Activated T-helper 1 cell treated with anti-CD3 and anti-CD28 coated beads, Interleukin-2, amount 50 U/mL, for 16 hours (primary cell): ENCODE measurements around the gene NOSIP.
A peak's percentile ranks its signal among the peaks of the same experiment; 100 is the strongest.
"Not testable (repeated sequence)": the region's sequence is repeated elsewhere in the genome, so short reads cannot be mapped to it uniquely, and the experiment has no call there.

Experiments
- DNase-seq, 2 donors: peaks; one replicate each; pipeline ENCODE4 v3.0.0-alpha.2; 2020; ENCODE audit warnings: low read depth in 1 of 2, low spot score in 1 of 2

NOSIP gene, protein sequence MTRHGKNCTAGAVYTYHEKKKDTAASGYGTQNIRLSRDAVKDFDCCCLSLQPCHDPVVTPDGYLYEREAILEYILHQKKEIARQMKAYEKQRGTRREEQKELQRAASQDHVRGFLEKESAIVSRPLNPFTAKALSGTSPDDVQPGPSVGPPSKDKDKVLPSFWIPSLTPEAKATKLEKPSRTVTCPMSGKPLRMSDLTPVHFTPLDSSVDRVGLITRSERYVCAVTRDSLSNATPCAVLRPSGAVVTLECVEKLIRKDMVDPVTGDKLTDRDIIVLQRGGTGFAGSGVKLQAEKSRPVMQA

GRCh38 chr19:49580264-49581006 lies at the start of gene NOSIP:
NOSIP (minus strand) TSS chr19:49580556; CDS start chr19:49560691, 19,865 bp downstream.
- peak; percentile 90 to 94 for DNase-seq

DNA sequence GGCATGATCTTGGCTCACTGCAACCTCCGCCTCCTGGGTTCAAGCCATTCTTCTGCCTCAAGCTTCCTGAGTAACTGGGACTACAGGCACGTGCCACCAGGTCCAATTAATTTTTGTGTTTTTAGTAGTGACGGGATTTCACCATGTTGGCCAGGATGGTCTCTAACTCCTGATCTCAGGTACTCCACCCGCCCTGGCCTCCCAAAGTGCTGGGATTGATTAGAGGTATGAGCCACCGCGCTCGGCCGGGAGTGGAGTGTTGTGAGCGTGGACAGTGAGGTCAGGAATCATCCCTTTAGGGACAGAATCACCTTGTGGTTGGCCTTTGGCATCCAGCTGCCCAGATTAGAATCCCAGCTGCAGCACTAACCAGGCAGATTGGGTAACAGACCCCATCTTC lies 49.3 kb upstream of the NOSIP start:
- no peak for DNase-seq

DNA sequence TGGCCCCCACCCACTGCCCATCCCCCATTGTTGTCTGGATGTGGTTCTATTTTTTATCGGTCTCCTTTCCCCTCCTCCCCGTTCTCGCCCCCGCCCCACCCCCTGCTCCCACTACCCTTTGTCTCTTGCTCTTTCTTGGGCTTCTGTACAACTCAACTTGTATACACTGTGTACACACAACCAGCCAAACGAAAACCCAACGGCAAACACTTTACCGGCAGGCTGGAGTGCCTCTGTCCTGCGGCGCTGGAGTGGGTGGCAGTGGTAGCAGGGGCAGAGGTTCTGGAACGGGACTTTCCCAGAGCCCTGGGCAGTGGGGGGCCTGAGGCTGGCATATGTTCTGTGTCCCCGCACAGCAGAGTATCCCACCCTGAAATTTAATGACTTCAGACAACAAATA lies 45.9 kb upstream of the NOSIP start:
- DNase-seq: no peak

GRCh38 chr19:49624967-49625910 lies 44.9 kb upstream of the NOSIP start:
- DNase-seq: no peak

GRCh38 chr19:49617860-49618259 lies 37.5 kb upstream of the NOSIP start:
- DNase-seq: not testable (repeated sequence)

DNA sequence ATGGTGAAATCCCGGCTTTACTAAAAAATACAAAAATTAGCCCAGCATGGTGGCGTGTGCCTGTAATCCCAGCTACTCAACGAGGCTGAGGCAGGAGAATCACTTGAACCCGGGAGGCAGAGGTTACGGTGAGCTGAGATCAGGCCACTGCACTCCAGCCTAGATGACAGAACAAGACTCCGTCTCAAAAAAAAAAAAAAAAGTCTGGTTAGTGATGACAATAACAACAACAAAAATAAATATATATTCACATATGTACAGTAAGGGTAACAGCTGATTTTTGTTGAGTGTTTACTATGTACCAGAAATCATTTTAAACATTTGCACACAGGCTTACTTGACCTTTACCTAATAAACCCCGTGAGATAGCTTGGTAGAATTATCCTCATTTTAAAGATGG lies 36.6 kb upstream of the NOSIP start:
- no peak for DNase-seq

GRCh38 chr19:49616532-49616931 lies 36.2 kb upstream of the NOSIP start:
- DNase-seq: no peak

DNA sequence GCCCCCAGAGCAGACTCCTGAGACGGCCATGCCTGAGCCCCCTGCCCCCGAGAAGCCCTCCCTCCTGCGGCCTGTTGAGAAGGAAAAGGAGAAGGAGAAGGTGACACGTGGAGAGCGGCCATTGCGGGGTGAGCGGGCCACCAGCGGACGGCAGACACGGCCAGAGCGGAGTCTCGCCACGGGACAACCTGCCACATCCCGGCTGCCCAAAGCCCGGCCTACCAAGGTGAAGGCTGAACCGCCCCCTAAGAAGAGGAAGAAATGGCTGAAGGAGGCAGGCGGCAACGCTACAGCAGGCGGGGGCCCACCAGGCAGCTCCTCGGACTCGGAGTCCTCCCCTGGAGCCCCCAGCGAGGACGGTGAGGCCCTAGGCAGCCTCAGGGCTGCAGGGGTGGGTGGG lies 35.5 kb upstream of the NOSIP start:
- no peak for DNase-seq

- DNase-seq: no peak
Measured at GRCh38 chr19:49614096-49614833, 33.9 kb upstream of the NOSIP start.

DNA sequence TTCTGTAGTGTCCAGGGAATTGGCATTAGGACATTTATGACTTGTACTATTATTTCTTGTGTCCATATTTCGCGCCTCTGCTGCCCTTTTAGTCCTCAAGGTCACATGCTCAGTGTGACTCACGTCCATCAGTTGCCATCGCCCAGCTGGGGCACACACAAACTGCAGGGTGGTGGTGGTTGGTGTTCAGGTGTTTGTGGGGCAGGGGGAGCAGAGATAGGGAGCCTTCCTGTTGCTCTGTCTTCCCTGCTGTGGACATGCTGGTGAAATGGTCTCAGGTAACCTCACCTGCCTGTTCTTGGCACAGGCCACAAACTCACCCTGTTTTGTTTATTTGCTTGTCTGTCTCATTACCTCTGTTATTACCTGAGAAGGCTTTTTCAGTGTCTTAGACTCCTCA lies 33.0 kb upstream of the NOSIP start:
- no peak for DNase-seq

GRCh38 chr19:49609499-49610092 lies 29.2 kb upstream of the NOSIP start:
- no peak for DNase-seq

GRCh38 chr19:49605605-49606004 lies 25.2 kb upstream of the NOSIP start:
- DNase-seq: no peak

DNA sequence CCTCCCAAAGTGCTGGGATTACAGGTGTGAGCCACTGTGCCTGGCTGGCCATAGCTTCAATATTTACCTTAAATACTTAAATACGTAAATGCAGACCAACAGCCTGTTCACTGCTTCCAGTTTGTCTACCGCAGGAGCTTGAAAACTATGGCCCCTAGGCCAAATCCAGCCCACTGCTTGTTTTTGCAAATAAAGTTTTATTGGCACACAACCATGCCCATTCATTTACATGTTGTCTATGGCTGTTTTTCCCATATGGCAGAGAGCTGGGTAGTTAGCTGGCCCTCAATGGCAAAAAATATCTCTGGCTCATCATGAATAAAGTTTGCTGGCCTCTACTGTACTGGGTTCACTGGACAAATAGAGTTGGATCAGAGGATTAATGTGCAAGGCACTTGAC lies 22.4 kb upstream of the NOSIP start:
- no peak for DNase-seq

DNA sequence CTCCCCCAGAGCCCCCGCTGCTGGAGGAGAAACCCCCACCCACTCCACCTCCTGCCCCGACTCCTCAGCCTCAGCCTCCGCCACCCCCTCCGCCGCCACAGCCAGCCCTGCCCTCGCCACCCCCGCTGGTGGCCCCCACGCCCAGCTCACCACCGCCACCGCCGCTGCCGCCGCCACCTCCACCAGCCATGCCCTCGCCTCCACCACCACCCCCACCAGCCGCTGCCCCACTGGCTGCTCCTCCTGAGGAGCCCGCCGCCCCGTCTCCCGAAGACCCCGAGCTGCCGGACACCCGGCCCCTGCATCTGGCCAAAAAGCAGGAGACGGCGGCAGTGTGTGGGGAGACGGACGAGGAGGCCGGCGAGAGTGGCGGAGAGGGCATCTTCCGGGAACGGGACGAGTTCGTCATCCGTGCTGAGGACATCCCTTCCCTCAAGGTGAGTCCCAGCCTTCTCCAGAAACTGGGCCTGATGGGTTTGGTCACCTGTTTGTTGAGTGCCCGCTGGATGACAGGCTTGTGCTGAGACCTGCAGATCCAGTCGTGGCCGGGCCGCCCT lies 21.2 kb upstream of the NOSIP start:
- DNase-seq: no peak

- no peak for DNase-seq
Measured at GRCh38 chr19:49599378-49600295, 19.3 kb upstream of the NOSIP start.

GRCh38 chr19:49597703-49597974 lies 17.3 kb upstream of the NOSIP start:
- DNase-seq: no peak

DNA sequence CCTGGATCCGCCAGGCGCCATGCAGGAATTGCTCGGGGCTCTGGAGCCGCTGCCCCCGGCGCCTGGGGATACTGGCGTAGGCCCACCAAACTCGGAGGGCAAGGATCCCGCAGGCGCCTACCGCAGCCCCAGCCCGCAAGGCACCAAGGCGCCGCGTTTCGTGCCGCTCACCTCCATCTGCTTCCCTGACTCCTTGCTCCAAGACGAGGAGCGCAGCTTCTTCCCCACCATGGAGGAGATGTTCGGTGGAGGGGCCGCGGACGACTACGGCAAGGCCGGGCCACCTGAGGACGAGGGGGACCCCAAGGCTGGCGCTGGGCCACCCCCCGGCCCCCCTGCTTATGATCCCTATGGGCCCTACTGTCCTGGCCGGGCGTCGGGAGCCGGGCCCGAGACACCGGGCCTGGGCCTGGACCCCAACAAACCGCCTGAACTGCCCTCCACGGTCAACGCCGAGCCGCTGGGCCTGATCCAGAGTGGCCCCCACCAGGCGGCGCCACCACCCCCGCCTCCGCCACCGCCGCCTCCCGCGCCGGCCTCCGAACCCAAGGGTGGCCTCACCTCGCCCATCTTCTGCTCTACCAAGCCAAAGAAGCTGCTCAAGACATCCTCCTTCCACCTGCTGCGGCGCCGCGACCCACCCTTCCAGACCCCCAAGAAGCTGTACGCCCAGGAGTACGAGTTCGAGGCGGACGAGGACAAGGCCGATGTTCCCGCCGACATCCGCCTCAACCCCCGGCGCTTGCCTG lies 16.8 kb upstream of the NOSIP start:
- no peak for DNase-seq

GRCh38 chr19:49596407-49596806 lies 16.1 kb upstream of the NOSIP start:
- DNase-seq: no peak
